PC-3 (cell line): ENCODE results near the gene CAPG. TPM values are rescaled to one million over a fixed set of nuclear protein-coding genes. Genes with fewer than 3 reads are reported as not detected.
A peak's percentile ranks its signal among the peaks of the same experiment; 100 is the strongest.

Source experiments
- ATAC-seq: fragments of 200-7000 bp; cut with Tn5 transposase; 2 replicates; pipeline ENCODE4 v1.9.1; 2020; ENCODE audit warnings: mild to moderate bottlenecking, moderate library complexity
- BruUV-seq: library from RNA; stranded (reverse); fragments of 400-500 nt; replicated peaks from 2 replicates; lab custom pipeline; 2021; lab: Mats Ljungman, UMichigan
- CTCF ChIA-PET: fragments of 300-600 bp; sonication (Branson Sonifier 250); formaldehyde crosslinking; loops from one replicate; lab custom pipeline; 2022; ENCODE audit warnings: antibody characterized with exemption; lab: Charles Lee
- POLR2A ChIA-PET: fragments of 300-600 bp; sonication (Branson Sonifier 250); formaldehyde crosslinking; loops from one replicate; lab custom pipeline; 2022; ENCODE audit warnings: antibody characterized with exemption; ENCODE audit not compliant: unreplicated experiment; lab: Charles Lee
- DNase-seq: peaks from one replicate; pipeline ENCODE4 v3.0.0-alpha.2; 2015
- H2AFZ ChIP-seq: fragments of 300-600 bp; sonication (generic); 2 replicates; pipeline ENCODE4 v1.6.0; 2016; ENCODE audit warnings: antibody characterized with exemption, low read length
- H3F3A ChIP-seq: fragments of 300-600 bp; sonication (generic); one replicate; pipeline ENCODE4 v1.6.0; 2017; ENCODE audit warnings: antibody characterized with exemption, low read length, control low read depth, mild to moderate bottlenecking; ENCODE audit not compliant: unreplicated experiment
- H3K27ac ChIP-seq: fragments of 300-600 bp; sonication (generic); 2 replicates; pipeline ENCODE4 v1.5.1; 2016; ENCODE audit warnings: mild to moderate bottlenecking, low read length
- H3K27me3 ChIP-seq: fragments of 300-600 bp; sonication (generic); 2 replicates; pipeline ENCODE4 v1.6.1; 2016; ENCODE audit warnings: low read length, mixed read lengths
- H3K36me3 ChIP-seq: fragments of 300-600 bp; sonication (generic); 2 replicates; pipeline ENCODE4 v1.6.1; 2016; ENCODE audit warnings: low read depth, mixed run types, low read length, mixed read lengths
- H3K4me1 ChIP-seq: fragments of 300-600 bp; sonication (generic); 2 replicates; pipeline ENCODE4 v1.5.1; 2016; ENCODE audit warnings: low read length; ENCODE audit not compliant: insufficient read depth
- H3K4me2 ChIP-seq: fragments of 300-600 bp; sonication (generic); 2 replicates; pipeline ENCODE4 v1.6.0; 2016; ENCODE audit warnings: low read length
- H3K4me3 ChIP-seq: fragments of 300-600 bp; sonication (generic); 2 replicates; pipeline ENCODE4 v1.5.1; 2016; ENCODE audit warnings: mild to moderate bottlenecking, low read length, mixed read lengths
- H3K79me2 ChIP-seq: fragments of 300-600 bp; sonication (generic); 2 replicates; pipeline ENCODE4 v1.6.1; 2017; ENCODE audit warnings: low read length, mixed read lengths
- H3K9ac ChIP-seq: fragments of 300-600 bp; sonication (generic); 2 replicates; pipeline ENCODE4 v1.6.0; 2016; ENCODE audit warnings: mild to moderate bottlenecking, low read length
- H3K9me2 ChIP-seq: fragments of 300-600 bp; sonication (generic); replicated peaks from 2 replicates; pipeline ENCODE4 v1.6.1; 2016; ENCODE audit warnings: mixed run types, low read length, mixed read lengths
- H3K9me3 ChIP-seq: fragments of 300-600 bp; sonication (generic); 2 replicates; pipeline ENCODE4 v1.6.1; 2016; ENCODE audit warnings: low read length, mixed read lengths
- H4K20me1 ChIP-seq: fragments of 300-600 bp; sonication (generic); 2 replicates; pipeline ENCODE4 v1.6.1; 2016; ENCODE audit warnings: low read length, mixed read lengths
- EZH2 ChIP-seq: fragments of 300-600 bp; sonication (generic); IDR thresholded peaks from one replicate; pipeline ENCODE4 v1.6.1; 2017; ENCODE audit warnings: antibody characterized with exemption, mild to moderate bottlenecking, low read length; ENCODE audit not compliant: unreplicated experiment
- EZH2phosphoT487 ChIP-seq: fragments of 300-600 bp; sonication (generic); IDR thresholded peaks from 2 replicates; pipeline ENCODE4 v1.6.1; 2018; ENCODE audit warnings: mild to moderate bottlenecking, antibody characterized with exemption, low read length, borderline replicate concordance
- intact Hi-C: fragments of 100-400 bp; cut with micrococcal nuclease; formaldehyde crosslinking; loops from 2 replicates; pipeline ENCODE4 v1.9.0; 2023
- total RNA-seq: library from RNA; depleted of rRNA; stranded (reverse); fragments of >200 nt; gene quantifications from 2 replicates; pipeline ENCODE4 v1.2.3, GENCODE V29; 2014
- TF ChIP-seq, protein P1 (sequence below): fragments of 300-600 bp; sonication (generic); conservative IDR thresholded peaks from 2 replicates; pipeline ENCODE4 v1.5.1; 2017; ENCODE audit warnings: antibody characterized with exemption, low read depth, mild to moderate bottlenecking, low read length

Gene CAPG
- total RNA-seq, 1 experiment from 2014 or later: 221 TPM

DNA sequence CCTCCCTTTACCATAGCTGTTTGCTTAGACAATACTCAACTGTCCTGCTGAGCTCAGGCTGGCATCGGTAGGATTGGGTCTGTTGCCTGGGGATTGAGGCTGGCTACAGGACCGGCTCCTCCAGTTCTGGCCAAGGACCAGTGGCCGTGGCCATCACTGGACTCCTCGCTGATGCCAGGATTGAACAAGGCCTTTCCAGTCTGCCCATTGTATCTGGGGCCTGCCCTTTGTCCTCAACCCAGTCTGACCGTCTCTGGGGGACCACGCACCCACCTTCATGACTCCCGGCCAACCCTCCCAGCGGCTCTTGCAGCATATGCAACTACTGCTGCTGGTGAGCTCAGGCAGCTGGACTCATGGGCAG lies 37.0 kb upstream of the CAPG start:
- TF ChIP-seq EZH2phosphoT487: no peak
- TF ChIP-seq EZH2: no peak
- TF ChIP-seq, protein P1, sequence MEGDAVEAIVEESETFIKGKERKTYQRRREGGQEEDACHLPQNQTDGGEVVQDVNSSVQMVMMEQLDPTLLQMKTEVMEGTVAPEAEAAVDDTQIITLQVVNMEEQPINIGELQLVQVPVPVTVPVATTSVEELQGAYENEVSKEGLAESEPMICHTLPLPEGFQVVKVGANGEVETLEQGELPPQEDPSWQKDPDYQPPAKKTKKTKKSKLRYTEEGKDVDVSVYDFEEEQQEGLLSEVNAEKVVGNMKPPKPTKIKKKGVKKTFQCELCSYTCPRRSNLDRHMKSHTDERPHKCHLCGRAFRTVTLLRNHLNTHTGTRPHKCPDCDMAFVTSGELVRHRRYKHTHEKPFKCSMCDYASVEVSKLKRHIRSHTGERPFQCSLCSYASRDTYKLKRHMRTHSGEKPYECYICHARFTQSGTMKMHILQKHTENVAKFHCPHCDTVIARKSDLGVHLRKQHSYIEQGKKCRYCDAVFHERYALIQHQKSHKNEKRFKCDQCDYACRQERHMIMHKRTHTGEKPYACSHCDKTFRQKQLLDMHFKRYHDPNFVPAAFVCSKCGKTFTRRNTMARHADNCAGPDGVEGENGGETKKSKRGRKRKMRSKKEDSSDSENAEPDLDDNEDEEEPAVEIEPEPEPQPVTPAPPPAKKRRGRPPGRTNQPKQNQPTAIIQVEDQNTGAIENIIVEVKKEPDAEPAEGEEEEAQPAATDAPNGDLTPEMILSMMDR: no peak
- Histone ChIP-seq H3K4me2 (no peak overlapping the region), H3K4me3 (no peak overlapping the region), H3K27me3 (no peaks in the 10 kb centered on the region), H3K36me3 (no peaks in the 10 kb centered on the region), H3F3A (no peaks in the 10 kb centered on the region), H3K9me3 (no peaks in the 10 kb centered on the region), H3K4me1 (peaks cover 3% of the 10 kb centered on the region; the same call in 1 of the 2 replicates), H4K20me1 (no peaks in the 10 kb centered on the region), H3K9ac (no peak overlapping the region), H3K27ac (no peak overlapping the region), H3K79me2 (no peaks in the 10 kb centered on the region), H3K9me2 (no peaks in the 10 kb centered on the region), H2AFZ (no peak overlapping the region)
- no TSS peak for BruUV-seq
- CTCF ChIA-PET: no interaction called here
- ATAC-seq: no peak
- intact Hi-C loops: no loop called here
- POLR2A ChIA-PET: no interaction called here
- DNase-seq: no peak

DNA sequence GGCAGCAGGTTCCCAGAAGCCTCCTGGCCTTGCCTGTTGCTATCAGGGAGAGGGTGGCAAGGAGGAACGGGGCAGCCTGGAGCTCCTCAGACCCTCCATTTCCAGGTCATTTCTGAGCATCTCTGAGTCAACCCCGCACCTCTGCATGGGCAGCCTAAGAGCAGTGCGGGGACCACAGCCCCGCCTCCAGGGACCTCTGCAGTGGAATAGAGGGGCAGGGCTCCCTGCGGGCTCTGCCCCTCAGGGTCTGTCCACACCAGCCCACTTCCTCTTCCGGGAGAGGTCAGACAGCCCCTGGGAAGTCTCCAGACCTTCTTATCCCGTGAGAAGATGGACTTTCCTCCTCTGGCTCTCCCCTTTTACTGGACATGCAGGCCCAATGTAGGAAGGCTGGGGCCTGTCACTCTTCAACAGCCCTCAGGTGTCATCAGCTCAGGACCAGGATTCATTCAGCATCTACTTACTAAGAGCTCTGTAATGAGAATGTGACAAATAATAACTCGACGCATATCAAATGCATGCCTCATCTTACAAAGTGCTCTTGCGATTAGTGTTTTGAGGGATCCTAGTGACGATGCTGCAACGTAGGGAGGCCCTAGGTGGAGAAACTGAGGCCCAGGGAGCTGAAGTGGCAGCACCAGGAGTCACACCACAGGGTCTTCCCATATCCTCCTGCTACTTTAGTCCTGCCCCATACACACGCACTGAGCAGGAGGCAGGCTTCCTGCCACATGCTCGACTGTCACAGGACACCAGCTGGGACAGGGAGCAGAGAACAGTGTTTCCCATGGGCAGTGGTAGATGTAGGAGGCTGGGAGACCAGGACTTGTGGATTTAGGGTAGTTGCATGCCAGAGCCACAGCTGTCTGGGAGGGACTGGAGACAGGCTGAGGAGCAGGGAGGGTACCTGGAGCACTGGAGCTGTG lies 36.4 kb upstream of the CAPG start:
- Histone ChIP-seq H3K9me3 (no peaks in the 10 kb centered on the region), H3K36me3 (no peaks in the 10 kb centered on the region), H3K27ac (no peak overlapping the region), H3K4me3 (no peak overlapping the region), H3K4me1 (peaks cover 3% of the 10 kb centered on the region; the same call in 1 of the 2 replicates), H3F3A (no peaks in the 10 kb centered on the region), H2AFZ (no peak overlapping the region), H3K9ac (no peak overlapping the region), H4K20me1 (no peaks in the 10 kb centered on the region), H3K9me2 (no peaks in the 10 kb centered on the region), H3K4me2 (no peak overlapping the region), H3K79me2 (no peaks in the 10 kb centered on the region), H3K27me3 (no peaks in the 10 kb centered on the region)
- DNase-seq (no peak), ATAC-seq (0 out of 2 replicates have a peak, but pooled peaks have one; percentile 12)
- POLR2A ChIA-PET: no interaction called here
- TF ChIP-seq, protein P1: no peak
- no peak for TF ChIP-seq EZH2phosphoT487
- no peak for TF ChIP-seq EZH2
- BruUV-seq: no TSS peak
- intact Hi-C loops: no loop called here
- CTCF ChIA-PET: interaction anchor here (0.5 kb wide), 1 partner anchor 26 kb away, joined by 3 read pairs; no protein-coding TSS in a partner anchor
